H9 (cell line): ENCODE results near the gene EXO1. TPM values are rescaled to one million over a fixed set of nuclear protein-coding genes. Genes with fewer than 3 reads are reported as not detected.

Experiments used
- DNase-seq: peaks from one replicate; pipeline ENCODE4 v3.0.0-alpha.2; 2017
- H2AFZ ChIP-seq: one replicate; pipeline ENCODE4 v1.6.1; 2013; ENCODE audit warnings: mild to moderate bottlenecking, low read length, control low read depth, moderate library complexity
- H2AK5ac ChIP-seq: 2 replicates; pipeline ENCODE4 v1.6.1; 2013; ENCODE audit warnings: low read length, control low read depth, mixed read lengths; ENCODE audit not compliant: insufficient read length
- H2BK120ac ChIP-seq: one replicate; pipeline ENCODE4 v1.6.1; 2013; ENCODE audit warnings: low read depth, mild to moderate bottlenecking, low read length, control low read depth, inconsistent platforms; ENCODE audit not compliant: poor library complexity, severe bottlenecking
- H2BK12ac ChIP-seq: 2 replicates; pipeline ENCODE4 v1.6.1; 2013; ENCODE audit warnings: low read length, control low read depth, mixed read lengths, low read depth; ENCODE audit not compliant: insufficient read length
- H2BK15ac ChIP-seq: 2 replicates; pipeline ENCODE4 v1.6.1; 2013; ENCODE audit warnings: low read depth, low read length, control low read depth
- H2BK20ac ChIP-seq: one replicate; pipeline ENCODE4 v1.6.1; 2013; ENCODE audit warnings: low read depth, mild to moderate bottlenecking, low read length, control low read depth, inconsistent platforms; ENCODE audit not compliant: poor library complexity, severe bottlenecking
- H2BK5ac ChIP-seq: 2 replicates; pipeline ENCODE4 v1.6.1; 2013; ENCODE audit warnings: low read length, control low read depth, mixed read lengths; ENCODE audit not compliant: insufficient read length
- H3K14ac ChIP-seq: 2 replicates; pipeline ENCODE4 v1.6.1; 2013; ENCODE audit warnings: low read length, control low read depth; ENCODE audit not compliant: insufficient read depth
- H3K18ac ChIP-seq: 2 replicates; pipeline ENCODE4 v1.6.1; 2013; ENCODE audit warnings: low read depth, mild to moderate bottlenecking, mixed read lengths, low read length, control low read depth; ENCODE audit not compliant: insufficient read length
- H3K23ac ChIP-seq: 2 replicates; pipeline ENCODE4 v1.6.1; 2013; ENCODE audit warnings: low read length, control low read depth, mixed read lengths, low read depth; ENCODE audit not compliant: insufficient read length
- H3K23me2 ChIP-seq: 2 replicates; pipeline ENCODE4 v1.6.1; 2013; ENCODE audit warnings: low read depth, mild to moderate bottlenecking, mixed read lengths, low read length, control low read depth; ENCODE audit not compliant: insufficient read length, poor library complexity, severe bottlenecking
- H3K27ac ChIP-seq: 2 replicates; pipeline ENCODE4 v1.5.1; 2013; ENCODE audit warnings: low read length, control low read depth, mixed read lengths, low read depth; ENCODE audit not compliant: insufficient read length
- H3K27me3 ChIP-seq: 2 replicates; pipeline ENCODE4 v1.6.1; 2013; ENCODE audit warnings: low read length, control low read depth, inconsistent platforms; ENCODE audit not compliant: insufficient read depth
- H3K4ac ChIP-seq: 2 replicates; pipeline ENCODE4 v1.6.1; 2013; ENCODE audit warnings: low read depth, mild to moderate bottlenecking, control low read depth, inconsistent platforms, low read length, moderate library complexity
- H3K4me1 ChIP-seq: 2 replicates; pipeline ENCODE4 v1.6.1; 2013; ENCODE audit warnings: low read length, control low read depth, inconsistent platforms; ENCODE audit not compliant: insufficient read depth
- H3K4me2 ChIP-seq: 2 replicates; pipeline ENCODE4 v1.6.1; 2013; ENCODE audit warnings: low read length, control low read depth, mixed read lengths; ENCODE audit not compliant: insufficient read length, insufficient read depth
- H3K56ac ChIP-seq: 2 replicates; pipeline ENCODE4 v1.6.1; 2013; ENCODE audit warnings: low read depth, mild to moderate bottlenecking, mixed read lengths, low read length, control low read depth; ENCODE audit not compliant: insufficient read length
- H3K79me1 ChIP-seq: 2 replicates; pipeline ENCODE4 v1.6.1; 2013; ENCODE audit warnings: low read depth, mild to moderate bottlenecking, moderate library complexity, low read length, control low read depth, inconsistent platforms; ENCODE audit not compliant: insufficient read depth, poor library complexity, severe bottlenecking
- H3K79me2 ChIP-seq: 2 replicates; pipeline ENCODE4 v1.6.1; 2013; ENCODE audit warnings: low read length, control low read depth, inconsistent platforms; ENCODE audit not compliant: insufficient read depth
- H3K9ac ChIP-seq: 2 replicates; pipeline ENCODE4 v1.6.1; 2013; ENCODE audit warnings: low read length, control low read depth, mixed read lengths; ENCODE audit not compliant: insufficient read length; ENCODE audit errors: extremely low read depth
- H3K9me3 ChIP-seq: one replicate; pipeline ENCODE4 v1.6.1; 2013; ENCODE audit warnings: low read depth, low read length, inconsistent platforms; ENCODE audit not compliant: control insufficient read depth
- H3T11ph ChIP-seq: one replicate; pipeline ENCODE4 v1.6.1; 2013; ENCODE audit warnings: mild to moderate bottlenecking, low read length, control low read depth, inconsistent platforms
- H4K20me1 ChIP-seq: one replicate; pipeline ENCODE4 v1.6.1; 2013; ENCODE audit not compliant: control insufficient read depth, insufficient read length, insufficient read depth
- H4K5ac ChIP-seq: 2 replicates; pipeline ENCODE4 v1.6.1; 2013; ENCODE audit warnings: low read depth, mild to moderate bottlenecking, mixed read lengths, low read length, control low read depth; ENCODE audit not compliant: insufficient read length
- H4K8ac ChIP-seq: replicated peaks from 2 replicates; pipeline ENCODE4 v1.6.1; 2013; ENCODE audit warnings: low read length, control low read depth, mixed read lengths, low read depth; ENCODE audit not compliant: insufficient read length
- H4K91ac ChIP-seq: 2 replicates; pipeline ENCODE4 v1.6.1; 2013; ENCODE audit warnings: low read depth, mild to moderate bottlenecking, moderate library complexity, mixed read lengths, low read length, control low read depth; ENCODE audit not compliant: insufficient read length
- H3K27ac Mint-ChIP-seq, 3 experiments: 2 replicates in 2 of 3; 3 replicates in 1 of 3; pipeline ENCODE4 v1.8.0; 2020 to 2021; ENCODE audit warnings: mixed read lengths in 3 of 3, mild to moderate bottlenecking in 1 of 3, moderate library complexity in 1 of 3
- H3K27me3 Mint-ChIP-seq: 2 replicates; pipeline ENCODE4 v1.8.0; 2021; ENCODE audit warnings: low read depth, mild to moderate bottlenecking, moderate library complexity, mixed read lengths
- H3K36me3 Mint-ChIP-seq, 3 experiments: 2 replicates in 2 of 3; 3 replicates in 1 of 3; pipeline ENCODE4 v1.8.0; 2020 to 2021; ENCODE audit warnings: low read depth in 3 of 3, mixed read lengths in 3 of 3; ENCODE audit not compliant: insufficient read depth in 1 of 3
- H3K4me1 Mint-ChIP-seq, 2 experiments: 2 replicates each; pipeline ENCODE4 v1.8.0; 2020; ENCODE audit warnings: mixed read lengths in 2 of 2
- H3K4me3 Mint-ChIP-seq, 2 experiments: 2 replicates in 1 of 2; 3 replicates in 1 of 2; pipeline ENCODE4 v1.8.0; 2020 to 2021; ENCODE audit warnings: mild to moderate bottlenecking in 2 of 2, mixed read lengths in 2 of 2, moderate library complexity in 1 of 2
- H3K9me3 Mint-ChIP-seq, 2 experiments: 2 replicates in 1 of 2; 3 replicates in 1 of 2; pipeline ENCODE4 v1.8.0; 2020; ENCODE audit warnings: mild to moderate bottlenecking in 2 of 2, mixed read lengths in 2 of 2, moderate library complexity in 1 of 2
- CTCF ChIP-seq: fragments of 200-600 bp; sonication (generic); conservative IDR thresholded peaks from 3 replicates; pipeline ENCODE4 v1.8.0; 2021; ENCODE audit warnings: antibody characterized with exemption, mild to moderate bottlenecking
- WGBS: extraction: QIAGEN DNeasy Blood & Tissue Kit; methylation state at CpG from one replicate; pipeline ENCODE4 v1.1.7; 2013; ENCODE audit warnings: missing lambda C conversion rate, low lambda C conversion rate, mixed read lengths; ENCODE audit not compliant: insufficient read length; ENCODE audit errors: extremely low coverage; 5-methylcytosine and 5-hydroxymethylcytosine counted together
- total RNA-seq: library from RNA; stranded (reverse); gene quantifications from 2 replicates; pipeline ENCODE4 v1.2.1, GENCODE V29; 2021

EXO1 gene
- total RNA-seq, 1 experiment from 2014 or later: 43.2 TPM

GRCh38 chr1:241810769-241811405 lies 37.1 kb upstream of the EXO1 start:
- Histone ChIP-seq H2BK120ac (no peak overlapping the region), H3K27ac (no peak overlapping the region), H3K4me1 (no peaks in the 10 kb centered on the region), H3K56ac (no peak overlapping the region), H2BK20ac (no peak overlapping the region), H3K79me1 (no peaks in the 10 kb centered on the region), H3K9ac (no peak overlapping the region), H2BK15ac (no peak overlapping the region), H2AFZ (no peak overlapping the region), H3K18ac (no peak overlapping the region), H4K91ac (no peak overlapping the region), H3K79me2 (no peaks in the 10 kb centered on the region), H3K27me3 (no peaks in the 10 kb centered on the region), H2BK5ac (no peak overlapping the region), H3K9me3 (no peaks in the 10 kb centered on the region), H4K8ac (no peak overlapping the region), H3K14ac (no peak overlapping the region), H3K4me2 (no peak overlapping the region), H4K20me1 (no peaks in the 10 kb centered on the region), H4K5ac (no peak overlapping the region), H2BK12ac (no peak overlapping the region), H3K4ac (no peak overlapping the region), H3K23ac (no peak overlapping the region), H3K23me2 (no peaks in the 10 kb centered on the region), H2AK5ac (no peak overlapping the region), H3T11ph (no peak overlapping the region)
- H3K4me1 Mint-ChIP-seq: no peaks in the 10 kb centered on the region
- no peaks in the 10 kb centered on the region for H3K9me3 Mint-ChIP-seq
- no peak overlapping the region for H3K27ac Mint-ChIP-seq
- TF ChIP-seq CTCF: no peak
- no peaks in the 10 kb centered on the region for H3K36me3 Mint-ChIP-seq
- H3K4me3 Mint-ChIP-seq: no peak overlapping the region
- DNase-seq: no peak
- H3K27me3 Mint-ChIP-seq: no peaks in the 10 kb centered on the region; the same call in 1 of the 2 replicates
- no CpG with 5 or more reads among the region's 8 CpGs for WGBS
